Stimulated activated CD8-positive, alpha-beta memory T cell treated with anti-CD3 and anti-CD28 coated beads, Interleukin-7, amount 100 ng/mL, for 4 hours (primary cell): ENCODE results near the gene GLYR1.

Experiments
- DNase-seq, 2 donors: peaks; one replicate each; pipeline ENCODE4 v3.0.0-alpha.2; 2020; ENCODE audit warnings: low read depth in 2 of 2

GLYR1 gene

DNA sequence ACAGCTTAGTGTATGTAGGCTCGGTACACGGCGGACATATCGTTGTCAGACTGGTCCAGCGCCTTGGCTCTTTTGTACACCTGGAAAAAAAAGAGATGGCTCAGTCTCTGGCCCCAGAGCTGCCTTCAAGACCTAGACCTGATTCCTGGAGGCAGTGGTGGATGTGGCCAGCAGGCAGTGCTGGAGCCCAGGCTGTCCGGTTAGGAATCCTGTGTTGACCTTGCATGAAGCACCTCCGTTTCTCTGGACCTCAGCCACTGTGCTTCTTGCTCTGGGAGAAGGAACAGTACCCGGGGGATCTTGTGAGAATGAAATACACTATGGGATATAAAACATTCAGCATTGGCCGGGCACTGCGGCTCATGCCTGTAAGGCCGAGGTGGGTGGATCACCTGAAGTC lies 41.9 kb downstream of the GLYR1 start:
- DNase-seq, result no peak

DNA sequence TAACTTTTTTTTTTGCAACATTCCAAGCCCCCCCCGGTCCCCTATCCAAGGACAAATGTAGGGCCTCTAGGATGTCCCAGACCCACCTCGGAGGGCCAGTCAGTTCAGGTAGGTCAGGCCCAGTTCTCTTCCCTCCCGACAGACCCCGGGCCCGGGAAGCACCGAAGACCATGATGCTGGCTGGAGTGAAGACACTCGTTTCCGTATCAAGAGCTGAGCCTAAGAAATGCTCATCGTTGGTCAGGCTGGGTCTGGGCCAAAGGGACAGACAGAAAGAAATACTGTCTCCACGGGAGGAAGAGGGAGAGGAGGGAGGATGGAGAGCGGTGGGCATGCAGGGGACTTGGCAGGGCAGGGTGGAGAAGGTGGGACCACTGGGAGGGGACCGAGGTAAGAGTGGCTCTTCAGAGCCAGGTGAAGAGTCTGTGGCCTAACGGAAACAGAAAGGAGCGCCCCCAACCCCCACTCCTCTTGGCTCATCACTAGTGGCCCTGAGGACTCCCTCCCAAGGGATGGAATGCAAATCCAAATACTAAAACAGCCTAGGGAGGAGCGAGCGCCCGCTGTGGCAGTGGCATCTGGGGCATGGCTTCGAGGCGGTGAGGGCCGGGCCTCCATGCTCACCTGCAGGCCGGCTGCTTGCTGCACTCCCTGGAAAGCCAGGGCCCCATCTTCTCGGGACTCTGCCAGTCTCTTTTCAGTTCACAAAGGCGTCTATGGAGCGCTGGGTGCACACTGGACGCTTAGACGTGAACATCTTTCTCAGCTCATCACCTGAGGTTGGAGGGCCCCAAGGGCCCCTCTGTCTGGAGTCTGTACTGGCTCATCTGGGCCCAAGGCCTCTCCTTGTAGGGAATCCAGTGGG lies 43.0 kb downstream of the GLYR1 start:
- DNase-seq, result no peak

DNA sequence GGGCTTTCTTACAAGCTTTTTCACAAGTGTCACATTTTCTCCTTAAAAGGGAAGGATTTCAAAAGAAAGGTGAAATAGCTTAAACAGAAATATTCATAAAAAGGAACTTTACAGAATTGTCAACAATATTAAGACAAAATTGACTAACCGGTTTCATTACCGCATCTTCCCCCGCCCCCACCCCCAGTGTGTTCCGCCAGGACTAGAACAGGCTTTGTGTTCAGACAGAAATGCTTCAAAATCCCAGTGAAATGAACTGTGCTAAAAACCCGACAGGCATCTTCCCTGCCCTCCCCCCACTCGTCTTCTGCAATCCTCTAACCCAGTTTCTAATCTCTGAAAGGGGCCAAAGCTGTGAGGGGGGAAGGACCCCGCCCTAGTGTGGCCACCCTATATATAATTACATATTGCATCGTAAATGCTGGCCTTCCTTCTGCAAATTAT lies 43.7 kb downstream of the GLYR1 start:
- no peak for DNase-seq

DNA sequence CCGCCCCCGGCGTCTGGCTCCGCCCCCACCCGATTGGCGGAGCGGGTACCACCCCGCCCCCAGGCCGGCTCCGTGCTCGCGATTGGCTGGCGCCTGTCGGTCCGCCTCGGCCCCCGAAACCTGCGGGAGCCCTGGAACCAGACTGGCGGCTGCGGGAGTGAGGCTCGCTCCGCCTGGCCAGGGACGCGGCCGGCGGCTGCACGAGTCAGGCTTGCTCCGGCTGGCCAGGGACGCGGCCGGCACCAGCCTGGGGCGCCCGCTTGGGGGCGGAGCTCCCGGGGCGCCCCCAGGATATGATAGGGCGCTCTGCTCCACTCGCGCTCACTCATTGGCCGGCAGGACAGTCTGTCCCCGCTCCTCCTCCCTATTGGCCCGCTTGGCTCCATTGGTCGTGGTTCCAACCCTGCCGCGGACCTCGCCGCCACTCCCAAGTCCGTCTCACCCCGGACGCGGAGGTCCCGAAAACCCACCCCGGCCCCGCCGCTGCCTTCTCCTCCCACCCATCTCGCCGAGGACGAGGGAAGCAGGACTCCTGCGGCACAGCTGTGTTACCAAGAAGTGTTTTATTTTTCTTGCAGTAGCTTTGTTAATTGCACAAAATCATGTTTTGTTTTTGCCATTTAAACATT lies 44.3 kb downstream of the GLYR1 start:
- DNase-seq, result peak; percentile 69 to 83

DNA sequence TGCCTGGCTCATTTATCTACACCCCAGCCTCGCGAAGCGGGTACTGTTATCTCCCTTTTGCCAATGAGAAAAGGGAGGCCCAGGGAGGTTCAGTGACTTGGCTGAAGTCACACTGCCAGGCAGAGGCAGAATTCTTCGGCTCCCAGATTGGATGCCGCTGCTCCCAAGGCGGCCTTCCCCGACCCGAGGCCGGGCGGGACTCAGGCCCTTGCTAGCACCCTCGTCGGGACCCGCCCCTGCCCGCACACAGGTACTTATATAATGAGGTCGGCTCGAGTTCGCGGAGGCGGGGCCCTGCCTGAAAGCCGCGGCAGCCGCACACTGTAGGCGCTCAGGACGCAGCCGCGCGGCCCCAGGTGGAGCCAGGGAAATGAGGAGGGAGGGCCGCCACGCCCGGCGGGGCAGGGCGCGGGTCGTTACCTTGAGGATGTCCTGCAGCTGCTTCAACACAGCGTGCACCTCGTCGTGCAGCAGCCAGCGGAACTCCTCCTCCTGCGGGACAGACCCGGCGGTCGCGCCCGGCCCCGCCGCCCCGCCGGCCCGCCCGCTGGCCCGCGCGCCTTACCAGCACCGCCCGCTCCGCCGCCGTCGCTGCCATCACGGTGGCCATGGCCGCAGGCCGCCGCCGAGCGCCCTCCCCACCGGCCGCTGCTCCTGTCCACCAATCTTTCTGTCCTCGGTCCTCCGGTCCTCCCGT lies 45.0 kb downstream of the GLYR1 start, which contains the start of gene ROGDI:
Gene ROGDI (minus strand): TSS at position 672 of the 697 bp plus-strand sequence. CDS start 62 bp downstream, at position 610.
- DNase-seq, result peak; percentile 36 to 66

DNA sequence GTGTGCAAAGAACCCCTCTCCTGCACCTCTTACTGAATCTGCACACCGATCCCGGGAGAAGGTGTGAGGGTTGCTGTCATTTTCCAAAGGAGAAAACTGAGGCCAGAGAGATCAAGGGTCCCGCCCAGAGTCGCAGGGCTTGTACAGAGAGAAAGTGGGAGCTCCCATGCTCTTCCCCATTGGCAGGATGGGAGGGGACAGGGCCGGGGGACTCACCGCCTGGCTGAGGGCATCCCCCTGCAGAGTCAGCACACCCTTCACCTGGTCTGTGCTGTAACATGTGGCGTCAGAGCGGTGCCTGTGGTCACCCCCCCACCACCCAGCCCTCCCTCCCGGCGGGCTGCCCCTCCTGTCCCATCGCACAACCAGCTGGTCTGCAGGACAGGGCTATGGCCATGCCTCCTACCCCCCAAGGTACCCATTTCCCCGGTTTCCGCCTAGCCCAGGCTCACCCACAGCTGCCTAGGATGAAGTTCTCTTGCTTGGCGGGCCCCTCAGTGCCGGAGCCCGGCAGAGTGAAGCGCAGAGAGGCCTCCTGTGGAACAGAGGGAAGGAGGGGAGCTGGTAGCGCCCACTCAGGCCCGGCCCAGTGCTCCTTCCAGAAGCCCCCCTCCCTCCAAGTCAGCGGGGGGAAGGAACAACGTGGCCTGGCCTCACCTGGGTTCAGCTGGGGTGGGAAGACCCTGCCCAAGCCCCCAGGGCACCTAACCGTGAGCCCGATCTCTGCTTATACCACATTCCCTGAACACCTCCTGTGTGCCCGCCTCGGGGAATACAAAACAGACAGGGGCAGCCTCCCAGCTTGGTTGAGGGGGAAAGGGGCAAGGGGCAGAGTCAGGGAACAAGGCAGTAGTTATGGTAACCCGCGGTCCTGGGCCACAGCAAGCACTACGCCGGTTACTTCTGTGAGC lies 45.8 kb downstream of the GLYR1 start:
- DNase-seq, result no peak

DNA sequence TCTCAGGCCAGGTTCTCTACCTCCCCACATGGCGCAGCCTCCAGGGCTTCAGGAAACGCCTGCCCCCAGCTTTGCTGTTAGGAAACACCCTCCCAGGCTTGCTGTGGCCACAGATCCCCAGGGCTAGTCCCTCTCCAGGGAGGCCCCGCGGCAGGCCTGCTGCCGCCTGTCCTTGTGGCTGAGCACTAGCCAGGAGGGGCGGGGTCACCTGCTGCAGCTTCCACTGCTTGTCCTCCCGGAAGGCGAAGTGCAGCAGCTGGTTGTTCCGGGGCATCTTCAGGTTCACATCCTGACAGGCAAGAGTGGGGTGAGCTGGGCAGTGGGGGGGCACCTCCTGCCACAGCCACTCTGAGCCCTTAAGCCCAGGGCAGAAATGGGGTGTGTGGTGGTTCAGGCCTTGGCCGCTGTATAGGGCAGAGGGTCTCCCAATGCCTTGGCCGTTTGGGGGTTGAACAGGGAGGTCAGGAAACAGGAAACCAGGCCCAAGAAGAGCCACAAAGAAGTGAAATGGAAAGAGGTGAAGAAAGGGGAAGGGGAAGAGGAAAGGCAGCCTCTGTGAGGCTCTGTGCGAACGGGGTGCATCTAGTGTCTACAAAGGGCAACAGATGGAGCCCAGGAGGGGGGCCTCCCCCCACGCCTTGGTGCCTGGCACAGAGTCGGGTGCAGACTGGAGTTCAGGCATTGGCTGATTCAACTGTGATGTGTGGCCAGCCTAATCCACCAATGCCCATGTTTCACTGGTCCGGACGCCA lies 46.6 kb downstream of the GLYR1 start:
- DNase-seq, result no peak

DNA sequence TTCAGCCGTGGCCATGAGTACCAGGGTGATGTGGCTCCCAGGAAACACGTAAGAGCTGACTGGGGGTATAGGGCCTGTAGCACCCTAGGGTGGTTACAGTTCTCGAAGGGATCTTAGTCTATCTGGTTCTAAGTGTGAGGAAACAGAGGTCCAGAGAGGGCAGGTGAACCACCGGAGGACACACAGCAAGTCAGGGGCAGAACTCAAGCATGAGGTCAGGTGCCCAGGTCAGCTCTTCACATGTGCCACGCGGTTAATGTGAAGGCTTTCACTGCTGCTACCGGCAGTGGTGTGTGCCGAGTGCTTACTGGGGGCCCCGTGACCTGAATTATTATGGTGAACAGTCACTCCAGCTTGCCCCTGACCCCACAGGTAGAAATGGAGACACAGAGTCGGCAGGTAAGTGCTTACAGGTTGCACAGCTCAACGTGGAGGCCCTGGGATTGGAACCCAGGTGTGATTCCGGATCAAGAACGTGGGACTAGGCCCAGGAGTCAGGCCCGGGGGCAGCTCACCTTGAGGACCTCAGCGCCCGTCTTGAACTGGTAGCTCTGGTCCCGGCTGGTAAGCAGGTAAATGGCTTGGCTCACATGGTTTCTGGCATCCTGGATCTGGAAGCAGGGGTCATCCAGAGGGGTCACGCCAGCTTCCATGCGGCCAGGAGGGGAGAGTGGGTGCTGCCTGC lies 47.8 kb downstream of the GLYR1 start:
- no peak for DNase-seq

DNA sequence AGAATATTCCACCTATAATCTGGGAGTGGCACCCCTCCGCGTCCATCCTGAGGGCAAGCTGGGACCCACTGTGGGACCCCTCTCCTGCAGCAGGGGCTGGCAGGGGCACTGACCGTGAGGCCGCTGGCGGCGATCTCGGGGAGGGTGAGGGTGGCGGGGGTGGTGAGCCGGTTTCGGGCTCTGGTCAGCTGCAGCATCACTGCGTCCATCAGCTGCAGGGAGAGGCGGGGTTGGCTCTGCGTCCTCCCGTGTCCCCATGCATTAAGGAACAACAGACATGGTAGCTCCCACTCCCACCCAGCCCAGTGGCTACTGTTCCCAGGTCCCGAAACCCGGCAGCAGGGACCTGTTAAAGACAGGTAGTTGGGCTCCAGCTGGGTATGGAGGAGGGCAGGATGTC lies 48.6 kb downstream of the GLYR1 start:
- DNase-seq, result no peak

DNA sequence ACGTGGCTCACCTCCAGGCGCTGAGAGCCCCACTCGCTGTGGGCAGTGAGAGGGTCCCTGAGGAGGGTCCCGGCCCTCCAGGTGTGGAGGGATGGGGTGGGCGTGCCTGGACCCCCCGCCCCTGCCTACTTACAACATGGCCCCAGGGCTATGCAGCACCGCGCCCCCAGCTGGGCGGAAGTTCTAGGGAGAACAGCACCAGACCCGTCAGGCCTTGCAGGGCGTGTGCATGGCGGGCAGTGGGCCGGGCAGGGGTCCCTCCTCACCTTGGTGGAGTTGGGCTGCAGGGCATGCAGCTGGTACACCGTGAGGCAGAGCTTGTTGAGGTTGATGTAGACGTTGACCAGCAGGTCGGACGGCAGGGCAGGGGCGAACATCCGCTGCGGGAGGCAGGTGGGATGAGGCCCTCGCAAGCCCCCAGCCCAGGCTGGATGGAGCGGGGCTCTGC lies 49.3 kb downstream of the GLYR1 start:
- no peak for DNase-seq

DNA sequence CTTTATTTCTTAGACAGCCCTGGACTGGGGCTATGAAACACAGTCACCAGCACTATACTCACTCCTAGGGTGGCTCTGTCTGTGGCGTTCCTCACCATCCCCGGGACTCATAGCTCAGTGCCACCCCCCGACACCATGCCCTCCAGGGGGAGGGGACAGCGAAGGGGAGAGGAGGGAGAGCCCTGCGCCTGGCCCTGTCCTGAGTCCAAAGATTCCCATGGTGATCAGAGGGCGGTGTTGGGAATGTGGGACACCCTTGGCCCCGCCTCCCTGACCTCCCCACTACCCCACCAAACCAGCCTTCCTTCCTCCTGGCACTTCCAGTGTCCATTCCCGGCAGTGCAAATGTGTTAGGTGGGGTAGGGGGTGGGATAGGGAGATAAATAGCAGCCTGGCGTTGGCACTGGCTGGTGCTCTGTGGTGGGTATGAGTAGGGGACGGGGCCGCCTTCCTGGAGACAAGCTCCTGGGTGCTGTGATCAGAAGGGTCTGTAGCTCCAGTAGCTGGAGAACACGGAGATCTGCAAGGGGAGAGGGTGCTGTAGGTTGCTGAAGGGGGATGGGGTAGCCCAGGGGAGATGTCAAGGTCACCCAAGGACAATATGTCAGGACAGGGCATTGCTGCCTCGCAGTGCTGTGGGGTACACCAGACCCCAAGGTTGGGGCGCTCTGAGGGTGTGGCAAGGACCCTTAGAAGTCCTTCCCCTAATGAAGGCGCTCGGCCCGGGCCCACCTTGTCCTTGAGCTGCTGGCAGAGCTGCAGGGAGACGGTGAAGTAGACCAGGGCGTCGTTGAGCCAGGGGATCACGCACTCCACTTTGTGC lies 49.9 kb downstream of the GLYR1 start:
- DNase-seq, result no peak

DNA sequence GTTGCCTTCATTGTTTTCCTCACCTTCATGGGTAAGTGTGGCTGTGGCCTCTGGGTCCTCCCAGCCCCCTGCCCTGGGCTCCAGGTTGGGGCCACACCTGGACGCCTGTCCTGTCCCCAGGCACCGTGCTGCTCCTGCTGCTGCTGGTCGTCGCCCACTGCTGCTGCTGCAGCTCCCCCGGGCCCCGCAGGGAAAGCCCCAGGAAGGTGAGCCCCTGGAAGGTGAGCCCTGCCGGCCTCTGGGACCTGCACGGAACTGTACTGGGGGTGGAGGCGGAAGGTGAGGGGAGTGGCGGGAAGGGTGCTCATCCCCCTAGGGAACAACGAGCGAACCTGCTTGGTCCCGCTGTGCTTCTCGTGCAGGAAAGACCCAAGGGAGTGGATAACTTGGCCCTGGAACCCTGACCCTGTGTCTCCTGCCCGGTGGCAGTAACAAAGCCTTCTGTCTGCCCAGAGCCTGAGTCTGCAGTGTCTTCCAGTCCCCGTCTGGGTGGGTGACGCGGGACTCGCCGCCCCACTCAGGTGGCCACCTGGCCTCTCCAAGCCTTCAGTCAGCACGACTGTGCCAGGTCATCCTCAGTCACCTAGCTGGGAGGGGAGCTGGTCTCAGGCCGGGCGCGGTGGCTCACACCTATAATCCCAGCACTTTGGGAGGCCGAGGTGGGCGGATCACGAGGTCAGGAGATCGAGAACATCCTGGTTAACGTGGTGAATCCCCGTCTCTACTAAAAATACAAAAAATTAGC lies 51.1 kb downstream of the GLYR1 start:
- DNase-seq, result no peak

DNA sequence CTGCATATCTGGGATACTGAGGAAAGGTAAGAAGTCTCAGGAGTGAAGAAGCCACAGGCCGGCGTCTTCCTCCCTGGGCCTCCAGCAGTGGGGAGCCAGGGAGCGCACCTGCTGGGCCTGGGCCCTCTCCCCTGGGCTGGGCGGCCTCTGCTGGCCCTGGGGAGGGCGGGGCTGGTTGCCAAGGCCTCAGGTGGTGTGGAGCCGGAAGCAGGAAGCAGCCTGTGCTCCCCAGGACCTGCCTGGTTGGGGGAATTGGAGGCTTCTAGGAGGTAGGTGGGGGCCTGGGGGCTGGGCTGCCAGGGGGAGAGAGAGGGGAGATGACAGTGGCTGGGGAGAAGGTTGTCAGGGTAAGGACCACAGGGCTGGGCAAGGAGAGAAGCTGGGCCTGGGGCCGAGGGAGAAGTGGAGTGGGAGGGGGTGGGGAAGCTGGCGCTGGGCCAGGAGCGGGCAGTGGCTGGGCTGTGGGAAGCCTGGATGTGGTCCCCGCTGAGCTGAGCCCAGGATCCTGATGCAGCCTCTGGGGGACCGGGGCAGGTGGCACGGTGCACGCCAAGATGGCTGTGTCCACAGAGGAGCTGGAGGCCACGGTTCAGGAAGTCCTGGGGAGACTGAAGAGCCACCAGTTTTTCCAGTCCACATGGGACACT lies 51.8 kb downstream of the GLYR1 start, which contains the start of gene SMIM22:
Gene SMIM22 (plus strand): TSS at position 189 of the 647 bp plus-strand sequence. CDS start 366 bp downstream, at position 555.
- no peak for DNase-seq

DNA sequence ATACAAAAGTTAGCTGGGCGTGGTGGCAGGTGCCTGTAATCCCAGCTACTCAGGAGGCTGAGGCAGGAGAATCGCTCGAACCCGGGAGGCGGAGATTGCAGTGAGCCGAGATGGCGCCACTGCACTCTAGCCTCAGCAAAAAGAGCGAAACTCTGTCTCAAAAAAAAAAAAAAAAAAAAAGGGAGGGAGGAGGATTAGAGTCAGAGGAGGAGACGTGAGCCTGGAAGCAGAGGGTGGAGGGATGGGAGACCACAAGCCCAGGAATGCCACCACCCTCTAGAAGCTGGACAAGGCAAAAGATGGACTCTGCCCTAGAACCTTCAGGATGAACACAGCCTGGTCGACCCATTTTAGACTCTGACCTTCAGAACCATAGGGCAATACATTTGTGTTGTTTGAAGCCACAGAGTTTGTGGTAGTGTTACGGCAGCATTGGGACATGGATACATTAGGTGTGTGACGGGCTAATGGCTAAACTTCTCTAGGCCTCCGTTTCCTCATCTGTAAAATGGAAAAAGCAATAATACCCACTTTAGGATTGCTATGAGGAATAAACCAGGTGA lies 54.1 kb downstream of the GLYR1 start:
- no peak for DNase-seq

DNA sequence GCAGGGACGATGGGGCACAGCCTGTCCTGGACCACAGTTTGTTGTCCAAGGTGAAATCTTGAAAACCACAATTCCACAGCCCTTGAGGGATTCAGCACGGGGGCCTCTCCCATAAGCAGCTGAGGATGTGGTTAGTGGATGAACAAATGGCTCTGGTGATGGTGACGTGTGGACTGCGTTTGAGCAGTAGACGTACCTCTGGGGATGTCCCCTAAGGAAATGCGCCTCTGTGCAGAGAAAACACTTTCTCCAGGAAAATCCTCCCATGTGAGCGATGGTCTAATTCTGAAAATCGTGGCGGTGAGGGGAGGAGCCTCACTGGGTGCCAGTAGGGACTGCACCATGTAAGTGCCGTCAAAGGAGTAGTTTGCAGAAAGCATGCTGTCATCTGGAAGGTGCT lies 56.2 kb downstream of the GLYR1 start:
- DNase-seq, result no peak

DNA sequence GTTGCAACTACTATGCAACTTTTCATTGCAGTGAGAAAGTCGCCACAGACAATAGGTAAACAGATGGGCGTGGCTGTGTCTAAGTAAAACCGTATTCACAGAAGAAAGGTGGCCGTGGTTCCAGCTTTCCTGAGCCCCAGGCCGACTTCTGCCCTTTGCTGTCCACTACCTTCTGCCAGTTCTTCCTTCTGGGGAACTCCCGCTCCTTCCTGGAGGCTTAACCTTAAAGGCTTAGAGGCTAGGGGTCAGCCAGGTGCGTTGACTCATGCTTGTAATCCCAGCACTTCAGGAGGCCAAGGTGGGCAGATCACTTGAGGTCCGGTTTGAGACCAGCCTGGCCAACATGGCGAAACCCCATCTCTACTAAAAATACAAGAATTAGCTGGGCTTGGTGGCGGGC lies 56.8 kb downstream of the GLYR1 start:
- no peak for DNase-seq

DNA sequence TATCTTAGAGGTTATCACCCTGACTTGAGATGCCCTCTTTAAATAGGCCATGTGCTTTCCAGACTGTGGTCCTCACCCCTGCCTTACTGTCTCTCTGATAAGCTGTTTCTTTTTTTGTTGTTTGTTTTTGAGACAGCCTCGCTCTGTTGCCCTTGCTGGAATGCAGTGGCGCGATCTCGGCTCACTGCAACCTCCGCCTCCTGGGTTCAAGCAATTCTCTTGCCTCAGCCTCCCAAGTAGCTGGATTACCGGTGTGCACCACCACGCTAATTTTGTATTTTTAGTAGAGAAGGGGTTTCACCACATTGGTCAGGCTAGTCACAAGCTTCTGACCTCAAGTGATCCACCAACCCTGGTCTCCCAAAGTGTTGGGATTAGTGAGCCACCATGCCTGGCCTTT lies 58.2 kb downstream of the GLYR1 start:
- no peak for DNase-seq
